IMR-90 (cell line): ENCODE results near the gene GSG1L. TPM values are rescaled to one million over a fixed set of nuclear protein-coding genes. Genes with fewer than 3 reads are reported as not detected.

ENCODE experiments used
- ATAC-seq: fragments of 200-7000 bp; cut with Tn5 transposase; 2 replicates; pipeline ENCODE4 v1.9.1; 2020; ENCODE audit warnings: low read depth, mild to moderate bottlenecking, moderate library complexity
- BruUV-seq: library from RNA; stranded (reverse); fragments of 400-500 nt; replicated peaks from 2 replicates; lab custom pipeline; 2021; lab: Mats Ljungman, UMichigan
- CTCF ChIA-PET: fragments of 300-600 bp; formaldehyde crosslinking; extraction: SDS; loops from one replicate; lab custom pipeline; 2021; ENCODE audit warnings: antibody characterized with exemption; lab: Yijun Ruan, JAX
- POLR2A ChIA-PET: fragments of 300-600 bp; sonication (Branson Sonifier 250); formaldehyde crosslinking; loops from one replicate; lab custom pipeline; 2022; ENCODE audit warnings: antibody characterized with exemption; ENCODE audit not compliant: unreplicated experiment; lab: Charles Lee
- DNase-seq: peaks from one replicate; pipeline ENCODE4 v3.0.0; 2013
- H2AFZ ChIP-seq: replicated peaks from 2 replicates; pipeline ENCODE3; 2013; ENCODE audit warnings: low read length, mild to moderate bottlenecking; ENCODE audit not compliant: poor library complexity
- H2AK5ac ChIP-seq: 2 replicates; pipeline ENCODE4 v1.6.1; 2013; ENCODE audit warnings: low read depth, low read length, inconsistent platforms
- H2AK9ac ChIP-seq: replicated peaks from 2 replicates; pipeline ENCODE3; 2013; ENCODE audit warnings: mild to moderate bottlenecking, low read depth, low read length, moderate library complexity; ENCODE audit not compliant: poor library complexity
- H2BK120ac ChIP-seq: 2 replicates; pipeline ENCODE4 v1.6.1; 2013; ENCODE audit warnings: low read depth, low read length, inconsistent platforms
- H2BK15ac ChIP-seq: 3 replicates; pipeline ENCODE4 v1.6.1; 2013; ENCODE audit warnings: low read depth, low read length, inconsistent platforms
- H2BK20ac ChIP-seq: 2 replicates; pipeline ENCODE4 v1.6.1; 2013; ENCODE audit warnings: low read depth, mild to moderate bottlenecking, inconsistent platforms, low read length, moderate library complexity
- H2BK5ac ChIP-seq: 2 replicates; pipeline ENCODE4 v1.6.1; 2013; ENCODE audit warnings: mild to moderate bottlenecking, low read depth, low read length, inconsistent platforms; ENCODE audit not compliant: poor library complexity, severe bottlenecking
- H3K14ac ChIP-seq: replicated peaks from 2 replicates; pipeline ENCODE4 v1.6.1; 2013; ENCODE audit warnings: low read depth, low read length, inconsistent platforms
- H3K18ac ChIP-seq: 2 replicates; pipeline ENCODE4 v1.6.1; 2013; ENCODE audit warnings: low read depth, low read length, control low read depth
- H3K23ac ChIP-seq: 2 replicates; pipeline ENCODE4 v1.6.1; 2013; ENCODE audit warnings: low read depth, low read length, inconsistent platforms
- H3K27ac ChIP-seq: 2 replicates; pipeline ENCODE4 v1.5.1; 2013; ENCODE audit warnings: mild to moderate bottlenecking, control low read depth, low read length; ENCODE audit not compliant: insufficient read depth
- H3K27me3 ChIP-seq: 2 replicates; pipeline ENCODE4 v1.6.1; 2013; ENCODE audit warnings: low read length; ENCODE audit not compliant: control insufficient read depth, insufficient read depth
- H3K36me3 ChIP-seq: 2 replicates; pipeline ENCODE4 v1.6.1; 2013; ENCODE audit warnings: low read length, mixed read lengths; ENCODE audit not compliant: control insufficient read depth, insufficient read depth
- H3K4ac ChIP-seq: 2 replicates; pipeline ENCODE4 v1.6.1; 2013; ENCODE audit warnings: low read depth, low read length, inconsistent platforms
- H3K4me1 ChIP-seq: 2 replicates; pipeline ENCODE4 v1.6.1; 2013; ENCODE audit warnings: low read length, mixed read lengths; ENCODE audit not compliant: control insufficient read depth, insufficient read depth
- H3K4me2 ChIP-seq: 2 replicates; pipeline ENCODE4 v1.6.1; 2013; ENCODE audit warnings: low read depth, mild to moderate bottlenecking, control low read depth, low read length, moderate library complexity
- H3K4me3 ChIP-seq: 2 replicates; pipeline ENCODE4 v1.5.1; 2013; ENCODE audit warnings: low read depth, mild to moderate bottlenecking, control low read depth, low read length, moderate library complexity; ENCODE audit not compliant: insufficient read depth
- H3K56ac ChIP-seq: 2 replicates; pipeline ENCODE4 v1.6.1; 2013; ENCODE audit warnings: low read length, inconsistent platforms; ENCODE audit not compliant: insufficient read depth; ENCODE audit errors: extremely low read depth
- H3K79me1 ChIP-seq, 2 experiments: 2 replicates each; pipeline ENCODE4 v1.6.1; 2013; ENCODE audit warnings: low read length in 2 of 2, inconsistent platforms in 1 of 2, low read depth in 1 of 2
- H3K9ac ChIP-seq: 2 replicates; pipeline ENCODE4 v1.6.1; 2013; ENCODE audit warnings: low read depth, low read length, control low read depth
- H3K9me1 ChIP-seq: 2 replicates; pipeline ENCODE4 v1.6.1; 2013; ENCODE audit warnings: low read length, inconsistent platforms; ENCODE audit not compliant: insufficient read depth
- H3K9me3 ChIP-seq: 2 replicates; pipeline ENCODE4 v1.6.1; 2013; ENCODE audit warnings: low read length; ENCODE audit not compliant: control insufficient read depth, insufficient read depth
- H4K20me1 ChIP-seq: 2 replicates; pipeline ENCODE4 v1.6.1; 2013; ENCODE audit warnings: low read length, inconsistent platforms; ENCODE audit not compliant: insufficient read depth
- H4K5ac ChIP-seq: 2 replicates; pipeline ENCODE4 v1.6.1; 2013; ENCODE audit warnings: mild to moderate bottlenecking, low read depth, low read length, control low read depth
- H4K8ac ChIP-seq, 2 experiments: 2 replicates each; pipeline ENCODE4 v1.6.1; 2013; ENCODE audit warnings: low read depth in 2 of 2, low read length in 2 of 2, control low read depth in 1 of 2, inconsistent platforms in 1 of 2
- H4K91ac ChIP-seq: 2 replicates; pipeline ENCODE4 v1.6.1; 2013; ENCODE audit warnings: low read depth, low read length, inconsistent platforms; ENCODE audit not compliant: insufficient read depth
- BHLHE40 ChIP-seq: fragments of 150-350 bp; IDR thresholded peaks from 2 replicates; pipeline ENCODE4 v1.6.1; 2016; ENCODE audit warnings: mild to moderate bottlenecking, low read depth, low read length
- CEBPB ChIP-seq: IDR thresholded peaks from 2 replicates; pipeline ENCODE4 v1.6.1; 2012; ENCODE audit warnings: low read depth, low read length, improper control_type of control experiment
- CHD1 ChIP-seq: IDR thresholded peaks from 2 replicates; pipeline ENCODE4 v1.6.1; 2012; ENCODE audit warnings: low read depth, low read length, improper control_type of control experiment
- FOS ChIP-seq: fragments of 150-350 bp; IDR thresholded peaks from 2 replicates; pipeline ENCODE4 v1.6.1; 2016; ENCODE audit warnings: low read depth, low read length
- MAFK ChIP-seq: IDR thresholded peaks from 2 replicates; pipeline ENCODE4 v1.6.1; 2012; ENCODE audit warnings: low read depth, low read length, improper control_type of control experiment
- MAZ ChIP-seq: IDR thresholded peaks from 2 replicates; pipeline ENCODE4 v1.6.1; 2012; ENCODE audit warnings: low read depth, mild to moderate bottlenecking, low read length, improper control_type of control experiment, moderate library complexity, borderline replicate concordance
- MXI1 ChIP-seq: IDR thresholded peaks from 2 replicates; pipeline ENCODE4 v1.6.1; 2012; ENCODE audit warnings: low read depth, mild to moderate bottlenecking, low read length, moderate library complexity, borderline replicate concordance
- NFE2L2 ChIP-seq: fragments of 150-350 bp; IDR thresholded peaks from 2 replicates; pipeline ENCODE4 v1.6.1; 2016; ENCODE audit warnings: low read depth, mild to moderate bottlenecking, low read length
- POLR2A ChIP-seq: IDR thresholded peaks from 2 replicates; pipeline ENCODE4 v1.6.1; 2012; ENCODE audit warnings: mild to moderate bottlenecking, low read depth, low read length
- RAD21 ChIP-seq: IDR thresholded peaks from 2 replicates; pipeline ENCODE4 v1.6.1; 2012; ENCODE audit warnings: low read length, improper control_type of control experiment
- RCOR1 ChIP-seq: IDR thresholded peaks from 2 replicates; pipeline ENCODE4 v1.6.1; 2012; ENCODE audit warnings: mild to moderate bottlenecking, low read length, improper control_type of control experiment; ENCODE audit not compliant: insufficient replicate concordance
- RFX5 ChIP-seq: IDR thresholded peaks from 2 replicates; pipeline ENCODE4 v1.8.0; 2012; ENCODE audit warnings: low read depth, mild to moderate bottlenecking, low read length, moderate library complexity
- SMC3 ChIP-seq: fragments of 150-350 bp; IDR thresholded peaks from 2 replicates; pipeline ENCODE4 v1.6.1; 2016; ENCODE audit warnings: low read depth, mild to moderate bottlenecking, antibody characterized with exemption, low read length, moderate library complexity
- WGBS, 2 experiments: methylation state at CpG; one replicate each; pipeline versions ENCODE4 v1.1.5 to v1.1.7; 2013; ENCODE audit warnings: missing lambda C conversion rate in 2 of 2; ENCODE audit not compliant: insufficient read length in 1 of 2; ENCODE audit errors: extremely low coverage in 2 of 2; 5-methylcytosine and 5-hydroxymethylcytosine counted together
- dilution Hi-C: fragments of 300-500 bp; cut with HindIII; formaldehyde crosslinking; loops from one replicate; pipeline ENCODE4 v1.14.3; 2018; ENCODE audit warnings: low sequenced_read_pairs; ENCODE audit not compliant: unreplicated experiment
- in situ Hi-C: fragments of 300-500 bp; cut with MboI; formaldehyde crosslinking; loops from 3 replicates; pipeline ENCODE4 v1.14.3; 2019; ENCODE audit warnings: low sequenced_read_pairs, inconsistent platforms, mixed read lengths
- intact Hi-C: fragments of 100-400 bp; cut with micrococcal nuclease; formaldehyde crosslinking; loops from 2 replicates; pipeline ENCODE4 v1.10.0; 2022
- polyA plus RNA-seq, 3 experiments: library from polyadenylated mRNA; depleted of rRNA; stranded (reverse); fragments of >200 nt; gene quantifications; 2 replicates each; pipeline ENCODE4 v1.2.3, GENCODE V29; 2012; ENCODE audit warnings: low replicate concordance in 1 of 3
- total RNA-seq: library from RNA; depleted of rRNA; stranded (reverse); fragments of >200 nt; gene quantifications from 2 replicates; pipeline ENCODE4 v1.2.3, GENCODE V29; 2012
- TF ChIP-seq, protein P1 (sequence below): conservative IDR thresholded peaks from 2 replicates; pipeline ENCODE4 v1.5.1; 2012; ENCODE audit warnings: mild to moderate bottlenecking, low read depth, low read length, improper control_type of control experiment
- TF ChIP-seq, protein P2 (sequence below): fragments of 150-350 bp; IDR thresholded peaks from 2 replicates; pipeline ENCODE4 v1.6.1; 2016; ENCODE audit warnings: low read depth, mild to moderate bottlenecking, low read length, moderate library complexity, borderline replicate concordance
- TF ChIP-seq, protein P3 (sequence below): fragments of 150-350 bp; IDR thresholded peaks from 2 replicates; pipeline ENCODE4 v1.6.1; 2017; ENCODE audit warnings: mild to moderate bottlenecking, antibody characterized with exemption, low read length, low read depth

GSG1L gene
- total and polyA plus RNA-seq, 2 of the 4 experiments (the other 2 are of a cell fraction), result not detected

DNA sequence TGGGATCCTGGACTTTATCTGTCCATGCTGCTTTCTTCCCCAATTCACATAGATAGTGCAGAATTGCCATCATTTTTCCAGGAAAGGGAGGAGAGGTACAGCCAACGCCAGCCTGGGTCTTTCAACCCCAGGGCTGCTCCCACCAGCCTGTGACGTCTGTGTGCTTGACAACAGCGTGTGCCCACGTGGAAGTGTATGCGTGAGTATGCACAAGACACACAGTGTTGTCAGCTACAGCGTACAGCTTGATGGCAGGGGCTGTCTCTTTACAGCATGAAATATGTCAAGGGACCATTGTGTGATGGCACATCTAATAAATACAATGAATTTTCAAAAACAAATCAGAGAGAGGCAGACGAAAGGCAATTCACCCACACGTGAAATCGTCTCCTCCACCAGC is 62.3 kb downstream of the GSG1L start:
- peak overlapping the region; percentile 33 for H2AFZ ChIP-seq
- no peak overlapping the region for H4K8ac ChIP-seq
- H3K4ac ChIP-seq, result no peak overlapping the region
- 41% methylated on average over 3 of the region's 9 CpGs; no CpG with 5 or more reads in 1 of the 2 experiments for WGBS, 2 experiments
- no peaks in the 10 kb centered on the region for H3K79me1 ChIP-seq
- dilution Hi-C loops, result no loop called here
- H3K9me3 ChIP-seq, result no peaks in the 10 kb centered on the region
- H3K27me3 ChIP-seq, result peaks cover 3% of the 10 kb centered on the region
- no TSS peak for BruUV-seq
- no peak overlapping the region for H2BK5ac ChIP-seq
- H3K56ac ChIP-seq, result no peak overlapping the region
- H4K5ac ChIP-seq, result no peak overlapping the region
- H4K20me1 ChIP-seq, result no peaks in the 10 kb centered on the region
- H2BK120ac ChIP-seq, result no peak overlapping the region
- ATAC-seq, result no peak
- DNase-seq, result no peak
- no peak overlapping the region for H2AK9ac ChIP-seq
- H3K36me3 ChIP-seq, result no peaks in the 10 kb centered on the region
- H3K4me1 ChIP-seq, result no peaks in the 10 kb centered on the region
- no peak overlapping the region for H4K91ac ChIP-seq
- CTCF ChIA-PET, result no interaction called here
- H2BK15ac ChIP-seq, result no peak overlapping the region
- H3K9me1 ChIP-seq, result no peaks in the 10 kb centered on the region
- no peak overlapping the region for H3K23ac ChIP-seq
- no peak overlapping the region for H3K27ac ChIP-seq
- intact Hi-C loops, result no loop called here
- H3K18ac ChIP-seq, result no peak overlapping the region
- POLR2A ChIA-PET, result no interaction called here
- H3K9ac ChIP-seq, result no peak overlapping the region
- in situ Hi-C loops, result no loop called here
- H2AK5ac ChIP-seq, result no peak overlapping the region
- no peak overlapping the region for H3K4me3 ChIP-seq
- TF ChIP-seq FOS (no peak), CHD1 (no peak), NFE2L2 (no peak), RAD21 (no peak), POLR2A (no peak), SMC3 (no peak), RCOR1 (no peak), BHLHE40 (no peak), MXI1 (no peak), MAFK (no peak), MAZ (no peak), CEBPB (no peak), RFX5 (no peak)
- TF ChIP-seq, protein P1, sequence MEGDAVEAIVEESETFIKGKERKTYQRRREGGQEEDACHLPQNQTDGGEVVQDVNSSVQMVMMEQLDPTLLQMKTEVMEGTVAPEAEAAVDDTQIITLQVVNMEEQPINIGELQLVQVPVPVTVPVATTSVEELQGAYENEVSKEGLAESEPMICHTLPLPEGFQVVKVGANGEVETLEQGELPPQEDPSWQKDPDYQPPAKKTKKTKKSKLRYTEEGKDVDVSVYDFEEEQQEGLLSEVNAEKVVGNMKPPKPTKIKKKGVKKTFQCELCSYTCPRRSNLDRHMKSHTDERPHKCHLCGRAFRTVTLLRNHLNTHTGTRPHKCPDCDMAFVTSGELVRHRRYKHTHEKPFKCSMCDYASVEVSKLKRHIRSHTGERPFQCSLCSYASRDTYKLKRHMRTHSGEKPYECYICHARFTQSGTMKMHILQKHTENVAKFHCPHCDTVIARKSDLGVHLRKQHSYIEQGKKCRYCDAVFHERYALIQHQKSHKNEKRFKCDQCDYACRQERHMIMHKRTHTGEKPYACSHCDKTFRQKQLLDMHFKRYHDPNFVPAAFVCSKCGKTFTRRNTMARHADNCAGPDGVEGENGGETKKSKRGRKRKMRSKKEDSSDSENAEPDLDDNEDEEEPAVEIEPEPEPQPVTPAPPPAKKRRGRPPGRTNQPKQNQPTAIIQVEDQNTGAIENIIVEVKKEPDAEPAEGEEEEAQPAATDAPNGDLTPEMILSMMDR, result no peak
- TF ChIP-seq, protein P2, sequence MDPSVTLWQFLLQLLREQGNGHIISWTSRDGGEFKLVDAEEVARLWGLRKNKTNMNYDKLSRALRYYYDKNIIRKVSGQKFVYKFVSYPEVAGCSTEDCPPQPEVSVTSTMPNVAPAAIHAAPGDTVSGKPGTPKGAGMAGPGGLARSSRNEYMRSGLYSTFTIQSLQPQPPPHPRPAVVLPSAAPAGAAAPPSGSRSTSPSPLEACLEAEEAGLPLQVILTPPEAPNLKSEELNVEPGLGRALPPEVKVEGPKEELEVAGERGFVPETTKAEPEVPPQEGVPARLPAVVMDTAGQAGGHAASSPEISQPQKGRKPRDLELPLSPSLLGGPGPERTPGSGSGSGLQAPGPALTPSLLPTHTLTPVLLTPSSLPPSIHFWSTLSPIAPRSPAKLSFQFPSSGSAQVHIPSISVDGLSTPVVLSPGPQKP, result no peak
- TF ChIP-seq, protein P3, sequence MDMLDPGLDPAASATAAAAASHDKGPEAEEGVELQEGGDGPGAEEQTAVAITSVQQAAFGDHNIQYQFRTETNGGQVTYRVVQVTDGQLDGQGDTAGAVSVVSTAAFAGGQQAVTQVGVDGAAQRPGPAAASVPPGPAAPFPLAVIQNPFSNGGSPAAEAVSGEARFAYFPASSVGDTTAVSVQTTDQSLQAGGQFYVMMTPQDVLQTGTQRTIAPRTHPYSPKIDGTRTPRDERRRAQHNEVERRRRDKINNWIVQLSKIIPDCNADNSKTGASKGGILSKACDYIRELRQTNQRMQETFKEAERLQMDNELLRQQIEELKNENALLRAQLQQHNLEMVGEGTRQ, result no peak
- no peak overlapping the region for H2BK20ac ChIP-seq
- no peak overlapping the region for H3K14ac ChIP-seq
- no peak overlapping the region for H3K4me2 ChIP-seq
